Activated CD8-positive, alpha-beta memory T cell treated with anti-CD3 and anti-CD28 coated beads for 1 hour (primary cell): ENCODE results near the gene CAMTA1.
A peak's percentile ranks its signal among the peaks of the same experiment; 100 is the strongest.

Experiments used
- DNase-seq, 2 donors: peaks; one replicate each; pipeline ENCODE4 v3.0.0-alpha.2; 2020; ENCODE audit warnings: low read depth in 1 of 2; ENCODE audit errors: extremely low read depth in 1 of 2

CAMTA1 gene

GRCh38 chr1:7669559-7670311, 884.5 kb downstream of the CAMTA1 start:
- peak; percentile 16 to 35 for DNase-seq

GRCh38 chr1:7670334-7671145, 885.3 kb downstream of the CAMTA1 start:
- DNase-seq: no peak

GRCh38 chr1:7671146-7671465, 885.9 kb downstream of the CAMTA1 start:
- no peak for DNase-seq

GRCh38 chr1:7671676-7672075, 886.4 kb downstream of the CAMTA1 start:
- no peak for DNase-seq

- no peak for DNase-seq
Observed at GRCh38 chr1:7672864-7673263, 887.6 kb downstream of the CAMTA1 start.

- DNase-seq: no peak
Observed at GRCh38 chr1:7674972-7675371, 889.7 kb downstream of the CAMTA1 start.

GRCh38 chr1:7675431-7676273, 890.4 kb downstream of the CAMTA1 start:
- no peak for DNase-seq

GRCh38 chr1:7676274-7676945, 891.2 kb downstream of the CAMTA1 start:
- no peak for DNase-seq

- DNase-seq: no peak
Observed at GRCh38 chr1:7677111-7677510, 891.9 kb downstream of the CAMTA1 start.

GRCh38 chr1:7677815-7678214, 892.6 kb downstream of the CAMTA1 start:
- no peak for DNase-seq

GRCh38 chr1:7678491-7679158, 893.4 kb downstream of the CAMTA1 start:
- DNase-seq: no peak

GRCh38 chr1:7679159-7679872, 894.1 kb downstream of the CAMTA1 start:
- DNase-seq: no peak

GRCh38 chr1:7679873-7680206, 894.6 kb downstream of the CAMTA1 start:
- DNase-seq: no peak

GRCh38 chr1:7680207-7680954, 895.1 kb downstream of the CAMTA1 start:
- peak in 1 of 2 donors; percentile 29 for DNase-seq

- DNase-seq: no peak
Observed at GRCh38 chr1:7680955-7681268, 895.7 kb downstream of the CAMTA1 start.

GRCh38 chr1:7681401-7681800, 896.1 kb downstream of the CAMTA1 start:
- DNase-seq: no peak

GRCh38 chr1:7683521-7683920, 898.3 kb downstream of the CAMTA1 start:
- DNase-seq: no peak

GRCh38 chr1:7684132-7684531, 898.9 kb downstream of the CAMTA1 start:
- DNase-seq: no peak
